CD4-positive, alpha-beta T cell treated with Interferon gamma for 1 hour (primary cell): Measurements from ENCODE around the gene NCAM2.

Experiments used
- DNase-seq: peaks from one replicate; pipeline ENCODE4 v3.0.0-alpha.2; 2020

Gene NCAM2

DNA sequence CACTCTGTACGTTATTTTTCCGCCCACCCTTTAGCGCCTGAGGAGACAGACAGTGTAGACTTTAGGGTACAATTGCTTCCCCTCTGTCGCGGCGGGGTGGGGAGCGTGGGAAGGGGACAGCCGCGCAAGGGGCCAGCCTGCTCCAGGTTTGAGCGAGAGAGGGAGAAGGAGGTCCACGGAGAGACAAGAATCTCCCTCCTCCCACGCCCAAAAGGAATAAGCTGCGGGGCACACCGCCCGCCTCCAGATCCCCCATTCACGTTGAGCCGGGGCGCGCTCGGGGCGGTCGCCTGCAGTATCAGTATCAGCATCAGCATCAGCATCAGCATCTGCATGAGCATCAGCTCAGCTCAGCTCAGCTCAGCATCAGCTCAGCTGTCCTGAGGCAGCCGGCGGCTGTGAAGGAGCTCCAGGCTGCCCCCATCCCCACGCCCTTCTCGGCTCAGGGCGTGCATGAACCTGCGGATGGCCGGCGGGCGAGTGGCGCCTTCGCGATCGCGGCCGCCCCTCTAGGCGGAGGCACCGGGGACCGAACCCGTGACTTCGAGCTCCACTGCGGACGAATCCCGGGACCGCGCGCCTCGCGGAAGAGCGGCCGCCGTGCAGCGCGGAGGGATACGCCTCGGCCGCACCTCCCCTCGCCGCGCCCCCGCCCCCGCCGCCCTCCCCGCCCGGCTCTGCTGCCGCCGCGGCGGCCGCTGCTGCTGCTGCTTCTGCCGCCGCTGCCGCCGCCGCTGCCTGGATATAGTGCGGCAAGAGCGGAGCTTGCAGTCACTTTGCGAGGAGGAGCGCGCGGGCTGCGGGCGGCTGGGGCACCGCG is at the start of gene NCAM2:
Gene NCAM2, plus strand, starts transcription at position 774 of the 820 bp plus-strand sequence.
- DNase-seq, result peak; percentile 63

DNA sequence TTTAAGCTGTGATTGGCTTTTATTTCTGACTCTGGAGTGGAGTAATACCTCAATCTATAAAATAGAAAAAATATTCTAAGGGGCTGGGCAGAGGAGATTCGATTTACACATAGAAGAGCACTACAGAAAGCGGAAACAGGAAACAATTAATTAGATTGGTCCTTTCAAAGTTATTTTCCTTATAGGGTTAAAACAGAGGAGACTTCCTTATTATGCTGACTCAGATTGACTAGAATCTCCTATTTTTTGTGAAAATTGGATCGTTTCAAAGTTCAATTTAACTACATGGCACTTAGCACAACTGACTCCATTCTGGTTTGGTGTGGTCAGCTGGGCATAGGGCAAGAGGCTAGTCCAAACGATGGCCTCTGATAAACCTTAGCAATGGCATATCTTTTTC is 48.3 kb upstream of the NCAM2 start:
- DNase-seq, result no peak

DNA sequence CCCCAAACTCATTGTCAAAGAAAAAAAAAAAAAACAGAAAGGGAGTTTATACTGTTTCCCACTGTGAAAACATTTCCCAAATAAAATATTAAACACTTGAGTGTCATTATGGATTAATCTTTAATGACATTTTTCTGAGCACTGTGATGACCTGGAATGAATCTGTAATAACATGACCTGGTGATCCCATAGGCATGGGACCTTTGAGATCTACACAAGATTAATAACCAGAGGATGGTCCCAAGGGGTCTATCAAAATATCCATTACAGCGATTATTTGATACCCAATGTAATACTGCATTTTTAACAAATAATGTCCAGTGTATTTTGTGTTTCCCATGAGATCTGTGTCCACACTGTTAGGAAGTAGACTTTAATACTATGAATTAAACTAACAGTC is 32.4 kb upstream of the NCAM2 start:
- no peak for DNase-seq

DNA sequence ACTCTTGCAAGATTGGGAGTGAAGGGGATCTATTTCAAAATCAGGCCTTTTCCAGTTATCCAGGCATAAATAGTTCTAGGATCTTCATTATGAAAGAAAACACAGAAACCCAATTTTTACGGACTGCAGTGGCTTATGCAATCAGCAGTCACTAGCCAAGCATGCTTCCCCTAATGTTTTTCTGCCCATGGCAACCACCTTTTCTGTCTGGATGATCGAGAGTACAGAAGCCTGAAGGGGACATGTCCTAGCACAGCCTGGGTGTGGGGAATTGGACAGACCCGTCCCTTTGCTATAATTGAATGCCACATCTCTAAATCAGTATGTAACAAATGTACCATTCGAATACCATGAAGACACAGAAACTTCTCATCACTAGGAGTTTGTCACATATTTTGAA is 29.8 kb upstream of the NCAM2 start:
- no peak for DNase-seq

DNA sequence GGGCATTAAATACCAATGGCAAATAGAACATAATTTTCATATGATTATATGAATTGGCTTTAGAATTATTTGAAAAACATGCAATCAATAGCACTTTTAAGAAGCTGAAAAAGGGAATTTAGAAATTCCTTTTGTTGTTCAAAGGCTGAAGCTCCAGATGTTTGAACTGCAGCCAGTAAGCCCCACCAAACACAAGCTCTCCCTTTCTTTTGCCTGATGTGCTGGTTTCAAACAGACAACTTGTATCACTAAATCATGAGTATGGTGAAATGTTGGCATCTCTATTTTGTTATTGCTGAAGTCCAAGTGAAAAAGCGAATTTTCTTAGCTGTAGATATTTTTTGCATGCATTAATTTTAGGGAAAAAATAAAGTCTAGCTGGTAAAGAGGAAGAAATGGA is 27.5 kb upstream of the NCAM2 start:
- DNase-seq, result no peak

DNA sequence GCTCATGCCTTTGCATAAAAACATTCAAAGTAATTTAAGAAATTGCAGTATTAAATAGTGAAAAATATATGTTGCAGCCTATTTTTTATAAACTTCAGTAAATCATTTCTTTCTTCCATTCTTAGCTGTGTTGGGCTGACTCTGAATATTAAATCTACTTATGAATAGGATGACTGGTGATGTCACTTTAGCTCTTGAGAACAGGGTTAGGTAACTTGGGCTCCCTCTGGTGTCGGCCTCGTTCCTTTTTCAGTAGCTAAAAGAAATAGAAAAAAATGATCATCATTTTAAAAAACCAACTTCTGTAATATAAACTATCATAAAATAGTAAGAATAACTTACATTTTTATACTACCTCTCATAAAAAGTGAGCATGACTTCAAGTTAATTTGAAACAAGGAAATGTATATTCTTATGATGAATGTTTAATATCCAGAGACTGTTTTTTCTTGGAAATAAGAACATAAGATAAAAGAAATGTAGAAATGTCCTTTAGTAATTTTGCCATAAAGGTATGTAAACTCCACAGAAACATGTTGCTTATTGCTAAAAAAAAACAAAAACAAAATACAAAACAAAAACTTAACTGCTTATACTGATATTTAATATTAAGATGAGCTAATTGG is 26.8 kb upstream of the NCAM2 start:
- no peak for DNase-seq

DNA sequence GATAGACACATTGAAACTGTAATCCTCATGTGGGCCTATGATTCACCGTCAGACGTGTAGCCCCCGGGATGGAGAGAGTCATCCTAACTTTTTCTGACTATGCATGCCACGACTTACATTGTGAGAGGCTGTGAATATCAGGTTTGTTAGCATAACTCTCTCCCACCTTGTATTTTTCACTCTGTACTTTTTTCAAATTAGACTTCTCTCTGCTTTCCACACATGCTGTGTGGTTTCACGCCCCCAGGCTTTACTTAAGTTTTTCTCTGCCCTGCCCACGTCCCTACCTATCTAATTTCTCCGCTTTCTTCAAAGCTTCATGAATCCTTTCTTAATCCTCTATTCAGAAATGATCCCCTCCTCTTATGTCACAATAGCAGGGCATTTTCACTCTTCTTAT is 3.4 kb upstream of the NCAM2 start:
- DNase-seq, result no peak

DNA sequence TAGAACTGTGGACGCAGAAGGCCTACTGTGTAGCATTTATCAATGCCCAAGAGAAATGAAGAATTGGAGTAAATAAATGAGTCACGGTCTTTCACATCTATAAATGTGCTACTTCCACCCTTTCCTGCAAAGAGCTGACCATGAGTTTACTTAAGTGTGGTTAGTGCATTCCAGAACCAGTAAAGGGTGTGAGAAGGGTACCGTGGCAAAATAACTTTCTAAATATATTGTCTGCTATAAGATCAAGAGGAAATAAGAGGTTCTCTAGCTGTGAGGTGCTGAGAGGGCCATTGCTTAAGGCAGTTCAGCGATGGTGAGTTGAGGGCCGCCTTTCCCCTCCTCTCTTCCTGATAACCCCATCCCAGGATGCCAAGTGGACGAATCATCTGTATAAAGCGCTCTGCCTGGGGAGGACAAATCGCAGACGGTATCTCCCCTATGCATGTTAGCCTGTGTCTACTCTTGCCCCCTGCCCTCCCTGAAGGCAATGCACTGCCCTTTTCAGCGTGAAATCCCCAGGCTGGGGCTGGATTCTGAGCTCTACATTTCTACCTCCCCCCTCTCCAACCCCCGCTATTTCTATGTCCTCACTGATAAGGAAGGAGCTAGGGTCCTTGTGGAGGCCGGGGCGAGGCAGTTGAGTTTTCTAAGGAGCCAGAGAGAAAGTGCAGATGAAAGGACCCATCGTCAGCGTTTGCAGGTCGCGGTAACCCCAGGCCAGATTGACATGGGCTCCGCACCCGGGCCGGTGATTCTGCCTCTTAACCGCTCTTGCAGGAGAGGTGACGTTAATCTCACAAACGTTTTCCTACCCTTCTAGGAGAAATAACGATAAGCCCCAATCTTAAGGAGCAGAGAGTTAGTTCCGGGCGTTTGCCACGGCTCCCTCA is 1.5 kb upstream of the NCAM2 start:
- no peak for DNase-seq

DNA sequence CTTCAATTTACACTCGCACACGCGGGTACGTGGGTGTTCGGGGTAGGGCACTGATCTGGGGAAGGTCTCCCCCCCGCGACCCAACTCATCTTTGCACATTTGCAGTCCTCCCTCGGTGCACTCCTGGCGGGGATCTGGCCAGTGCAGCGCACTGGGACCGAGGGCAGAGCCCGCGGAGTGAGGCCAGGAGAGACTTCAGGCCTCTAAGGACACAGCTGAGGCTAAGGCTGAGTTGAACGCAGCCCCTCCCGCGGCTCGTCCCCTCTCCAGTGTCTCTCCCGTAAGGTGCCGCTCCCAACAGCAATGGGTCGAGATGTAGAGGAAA is 936 bp upstream of the NCAM2 start:
- DNase-seq, result no peak

DNA sequence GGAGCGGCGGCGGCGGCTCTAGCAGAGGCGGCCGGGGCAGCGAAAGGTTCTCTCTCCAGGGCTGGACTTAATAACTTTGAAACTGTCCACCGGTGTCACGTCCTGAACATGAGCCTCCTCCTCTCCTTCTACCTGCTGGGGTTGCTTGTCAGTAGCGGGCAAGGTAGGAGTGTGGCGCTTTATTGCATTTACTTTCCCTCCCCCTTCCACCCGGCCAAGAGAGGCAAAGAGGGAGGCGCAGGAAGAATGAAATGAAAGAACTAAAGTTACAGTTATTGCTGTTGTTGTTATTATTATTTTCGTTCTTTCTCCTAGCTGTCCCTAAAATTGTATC is 214 bp downstream of the NCAM2 start:
- no peak for DNase-seq

DNA sequence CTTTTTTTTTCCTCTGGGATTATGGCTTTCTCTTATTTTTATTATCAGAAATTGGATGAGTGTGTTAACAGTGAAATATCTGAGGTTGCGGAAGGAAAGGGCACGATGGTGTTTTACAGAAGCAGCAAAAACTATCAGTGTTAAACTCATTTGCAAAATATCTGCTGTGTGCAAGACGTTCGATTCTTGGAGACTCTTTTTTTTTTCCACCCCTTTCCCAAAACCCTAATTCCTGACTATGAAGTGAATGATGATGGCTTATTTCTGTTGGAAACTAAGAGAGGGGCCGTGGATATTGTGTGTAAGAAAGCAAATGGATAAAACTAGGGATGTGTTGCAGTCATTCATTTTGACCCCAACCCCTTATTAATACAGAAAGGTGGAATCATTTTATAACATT is 677 bp downstream of the NCAM2 start:
- DNase-seq, result no peak

DNA sequence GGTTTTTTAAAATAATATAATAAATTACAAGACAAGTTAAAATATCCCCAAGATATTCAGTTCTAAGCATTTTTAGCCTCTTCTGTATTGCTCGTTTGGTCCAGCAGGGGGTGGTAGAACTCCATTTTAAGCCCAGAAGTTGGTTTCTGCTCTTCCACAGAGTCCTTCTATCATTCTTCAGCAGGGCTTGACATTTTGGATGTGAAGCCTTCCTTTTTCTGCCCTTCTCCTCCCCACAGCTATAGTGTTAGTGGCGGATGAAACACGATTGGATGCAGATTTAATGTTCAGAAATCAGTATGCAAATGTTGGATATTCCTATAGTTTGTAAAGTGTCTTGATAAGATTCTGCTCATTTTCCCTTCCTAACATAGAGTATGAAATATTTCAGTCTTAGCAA is 1.4 kb downstream of the NCAM2 start:
- no peak for DNase-seq

DNA sequence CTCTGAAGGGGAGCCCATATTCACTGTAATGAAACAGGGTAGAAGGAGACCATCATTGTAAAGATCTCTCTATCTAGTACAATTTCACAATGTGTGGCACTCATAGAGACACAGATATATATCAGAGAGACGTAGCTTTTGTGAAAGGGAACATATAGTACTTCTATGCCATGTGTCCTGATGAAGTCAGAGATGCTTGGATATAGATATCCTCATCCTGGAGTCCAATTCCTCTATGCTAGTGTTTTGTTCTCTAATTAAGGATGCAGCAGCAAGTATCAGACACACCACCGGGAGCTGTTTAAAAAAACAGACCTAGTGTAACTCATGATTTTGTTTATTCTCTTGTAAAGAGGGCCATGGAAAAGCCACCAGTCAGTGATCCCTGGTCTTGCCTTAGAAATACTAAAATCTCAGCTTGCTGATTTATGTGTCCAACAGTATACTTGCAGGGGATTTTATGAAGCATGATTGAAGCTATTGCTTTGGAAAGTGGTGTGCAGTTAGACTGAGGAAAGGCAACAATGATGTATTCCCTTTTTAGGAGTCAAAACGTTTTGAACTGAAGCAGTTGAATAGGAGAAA is 2.5 kb downstream of the NCAM2 start:
- DNase-seq, result no peak

DNA sequence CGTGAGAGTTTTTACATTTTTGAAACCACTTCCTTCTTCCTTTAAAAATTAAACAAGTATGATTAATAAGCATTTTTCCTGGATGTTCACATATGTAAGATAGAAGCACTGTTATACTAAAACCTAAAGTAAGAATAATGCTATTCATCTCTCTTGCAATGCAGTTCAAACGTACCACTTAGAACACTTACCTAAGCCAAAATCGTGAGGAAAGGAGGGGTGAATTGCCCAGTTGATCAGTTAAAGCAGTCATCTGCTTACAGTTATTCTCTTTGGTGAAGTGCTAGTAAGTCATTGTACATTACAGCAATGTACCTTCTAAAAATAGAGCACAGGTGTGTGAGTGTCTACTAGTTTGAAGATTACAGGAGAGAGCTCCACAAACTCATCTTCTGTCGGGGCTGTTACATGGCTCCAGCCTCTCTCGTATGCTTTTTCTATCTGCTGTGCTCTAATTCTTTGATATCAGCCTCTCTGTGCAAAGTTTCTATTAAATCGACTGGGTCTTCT is 3.4 kb downstream of the NCAM2 start:
- no peak for DNase-seq

DNA sequence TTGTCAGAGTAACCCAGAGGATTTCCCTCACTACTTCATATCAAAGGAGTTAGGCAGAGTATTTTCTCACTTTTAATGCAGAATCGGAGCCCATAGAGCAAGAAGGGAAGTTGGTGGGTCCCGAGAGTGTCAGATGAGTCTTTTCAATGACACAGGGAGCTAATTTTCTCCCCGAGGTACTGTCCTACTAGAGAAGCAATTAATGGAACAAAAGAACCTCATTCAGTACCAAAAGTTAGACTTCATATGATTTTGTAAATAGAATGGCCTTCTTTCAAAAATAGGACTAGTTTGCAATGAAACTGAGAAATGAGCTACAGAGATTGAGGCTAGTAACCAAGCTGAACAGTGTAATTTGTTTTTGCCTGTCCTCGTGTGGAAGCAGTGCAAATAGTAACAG is 3.9 kb downstream of the NCAM2 start:
- no peak for DNase-seq

DNA sequence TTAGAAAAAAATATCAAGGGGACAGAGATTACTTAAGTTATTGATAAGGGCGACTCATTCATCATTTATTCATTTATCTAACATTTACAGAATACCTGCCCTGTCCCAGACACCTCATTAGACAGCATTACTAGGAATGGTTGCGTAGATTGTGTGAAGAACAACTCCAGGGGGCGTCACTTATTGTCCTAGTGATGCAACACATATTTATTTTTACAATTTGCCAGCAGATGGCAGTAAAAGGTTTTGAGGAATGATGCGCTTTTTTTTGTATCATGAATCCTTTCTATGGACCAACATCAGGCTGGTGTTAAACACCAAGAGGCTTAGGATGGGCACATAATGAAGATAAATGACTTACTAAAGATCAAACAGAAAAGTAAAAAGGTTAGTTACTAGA is 5.5 kb downstream of the NCAM2 start:
- DNase-seq, result no peak

DNA sequence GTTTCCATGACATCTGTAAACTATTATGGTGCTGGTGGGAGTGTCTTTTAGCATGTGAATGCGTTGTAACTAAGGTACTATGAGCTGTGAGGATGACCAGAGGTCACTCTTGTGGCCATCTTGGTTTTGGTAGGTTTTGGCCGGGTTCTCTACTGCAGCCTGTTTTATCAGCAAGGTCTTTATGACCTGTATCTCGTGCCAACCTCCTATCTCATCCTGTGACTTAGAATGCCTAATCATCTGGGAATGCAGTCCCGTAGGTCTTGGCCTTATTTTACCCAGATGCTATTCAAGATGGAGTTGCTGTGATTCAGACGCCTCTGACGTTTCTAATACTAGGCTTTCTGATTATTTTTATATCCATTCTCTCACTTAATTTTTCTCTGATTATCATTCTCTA is 9.4 kb downstream of the NCAM2 start:
- DNase-seq, result no peak

DNA sequence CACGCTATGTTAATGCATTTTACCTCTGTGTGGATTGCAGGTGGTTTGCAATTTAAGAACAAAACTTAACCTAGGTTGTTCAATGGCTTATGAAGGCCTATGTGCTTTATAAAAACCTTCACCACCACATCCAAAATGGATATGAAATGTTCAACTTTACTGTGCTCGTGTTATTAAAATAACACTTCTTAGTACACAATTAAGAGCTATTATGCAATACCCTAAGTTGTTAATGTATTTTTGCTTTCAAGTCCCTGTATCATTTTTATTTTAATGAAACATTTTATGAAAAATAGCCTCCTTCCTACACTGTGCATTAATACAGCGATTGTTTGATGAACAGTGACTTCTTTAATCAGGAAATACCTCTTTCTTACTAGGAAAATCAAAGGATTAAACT is 12.0 kb downstream of the NCAM2 start:
- no peak for DNase-seq

DNA sequence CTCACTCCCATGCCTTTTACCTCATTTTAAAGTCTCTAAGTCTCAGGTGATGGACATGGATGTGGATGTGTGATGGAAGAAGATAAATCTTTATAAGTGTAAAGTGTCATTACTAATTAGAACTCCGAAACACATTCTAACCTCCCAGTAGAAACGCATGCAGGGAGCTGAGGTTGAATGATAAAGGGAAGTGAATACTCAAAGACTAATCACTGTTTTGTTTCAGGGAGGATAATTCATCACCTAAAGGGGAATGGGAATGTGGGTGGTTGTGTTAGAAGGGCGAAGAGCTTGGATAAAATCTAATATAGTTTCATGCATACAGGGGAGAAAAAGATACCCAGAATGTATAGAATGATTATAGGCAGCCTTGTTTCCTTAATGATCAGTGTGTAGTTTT is 12.5 kb downstream of the NCAM2 start:
- no peak for DNase-seq

DNA sequence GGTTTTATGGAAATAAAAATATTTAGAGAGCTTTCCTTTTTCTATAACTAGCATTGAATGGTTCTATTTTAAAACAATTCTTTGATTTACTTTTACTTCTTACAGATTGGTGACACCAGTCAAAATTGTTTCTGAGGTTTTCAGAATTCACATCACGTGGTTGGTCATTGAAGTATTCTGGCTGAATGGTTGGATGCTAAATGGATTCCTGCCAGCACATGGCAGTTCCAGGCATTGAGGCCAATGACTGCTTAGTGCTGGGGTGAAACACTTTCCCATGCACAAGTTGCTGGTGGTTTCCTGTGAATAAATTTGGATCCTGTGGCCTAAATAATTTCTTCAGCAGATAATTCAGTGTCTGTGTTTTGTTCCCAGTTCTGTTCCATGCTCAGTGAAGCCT is 20.6 kb downstream of the NCAM2 start:
- DNase-seq, result no peak

DNA sequence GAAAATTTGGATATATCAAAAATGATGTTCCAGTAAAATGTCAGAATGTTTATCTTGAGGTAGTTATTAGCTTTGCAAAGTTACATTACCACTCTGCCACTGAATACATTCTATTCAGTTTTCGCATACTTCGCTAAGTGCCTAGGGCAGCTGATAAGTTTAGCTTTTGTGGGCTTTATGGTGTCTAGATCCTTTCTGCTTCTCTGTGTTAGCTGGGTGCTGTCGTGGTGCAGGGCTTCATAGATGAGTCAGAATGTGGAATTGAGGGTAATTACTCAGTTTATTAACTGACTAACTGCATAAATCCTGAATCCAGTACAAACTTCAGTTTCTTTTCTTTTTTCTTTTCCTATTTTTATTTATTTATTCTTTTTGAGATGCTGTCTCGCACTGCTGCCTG is 21.5 kb downstream of the NCAM2 start:
- no peak for DNase-seq

DNA sequence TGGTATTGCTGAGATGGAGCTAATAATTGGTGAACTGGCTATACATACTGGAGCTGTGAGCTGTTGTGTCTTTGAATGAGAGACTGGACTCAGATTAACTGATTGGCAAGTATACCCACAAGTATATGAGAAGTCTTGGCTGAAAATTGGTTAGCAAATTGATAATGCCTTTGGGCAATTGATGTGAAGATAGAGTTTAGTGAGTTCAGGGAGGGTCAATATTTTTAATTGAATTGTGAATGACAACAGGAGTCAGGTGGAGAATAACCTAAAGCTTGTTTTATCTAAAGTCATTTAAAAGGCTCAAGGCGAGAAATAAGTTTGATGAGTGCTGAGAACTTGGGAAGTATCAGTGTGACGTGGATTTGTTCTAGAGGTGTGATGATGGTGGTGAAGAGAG is 27.5 kb downstream of the NCAM2 start:
- no peak for DNase-seq

DNA sequence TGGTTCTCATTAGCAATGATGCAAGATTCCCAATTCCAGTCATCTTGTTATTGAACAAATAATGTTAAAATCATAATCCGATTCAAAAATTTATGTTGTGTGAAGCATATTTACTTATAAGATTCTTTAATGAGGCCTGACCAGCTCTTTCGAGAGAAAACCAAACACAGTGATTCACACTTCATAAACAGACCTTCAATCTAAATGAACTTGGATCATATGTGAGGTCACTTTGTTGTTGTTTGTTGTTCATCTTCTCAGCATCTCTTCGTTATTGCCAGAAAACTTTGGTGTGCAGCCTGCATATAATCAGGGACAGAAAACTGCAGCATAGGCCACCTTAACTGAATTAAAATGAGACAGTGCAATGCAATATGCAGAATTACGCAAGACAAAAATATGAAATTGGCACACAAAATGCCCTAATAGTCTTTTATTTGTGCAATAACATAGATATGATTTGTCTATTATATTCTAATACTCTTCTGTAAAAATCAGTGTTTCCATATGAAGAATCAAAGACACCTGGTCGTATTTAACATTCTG is 30.1 kb downstream of the NCAM2 start:
- DNase-seq, result no peak
